Activated T-cell treated with anti-CD3 and anti-CD28 coated beads, Interleukin-2, amount 50 U/mL, for 48 hours (primary cell): ENCODE data around the gene ATP6V1B1.
A peak's percentile ranks its signal among the peaks of the same experiment; 100 is the strongest.
"Not testable (repeated sequence)": the region's sequence is repeated elsewhere in the genome, so short reads cannot be mapped to it uniquely, and the experiment has no call there.

Source experiments
- DNase-seq, 2 experiments: peaks; one replicate each; pipeline ENCODE4 v3.0.0-alpha.2; 2020

ATP6V1B1 gene

GRCh38 chr2:70992945-70993853, 57.5 kb downstream of the ATP6V1B1 start:
- DNase-seq, result peak; percentile 16 to 18

DNA sequence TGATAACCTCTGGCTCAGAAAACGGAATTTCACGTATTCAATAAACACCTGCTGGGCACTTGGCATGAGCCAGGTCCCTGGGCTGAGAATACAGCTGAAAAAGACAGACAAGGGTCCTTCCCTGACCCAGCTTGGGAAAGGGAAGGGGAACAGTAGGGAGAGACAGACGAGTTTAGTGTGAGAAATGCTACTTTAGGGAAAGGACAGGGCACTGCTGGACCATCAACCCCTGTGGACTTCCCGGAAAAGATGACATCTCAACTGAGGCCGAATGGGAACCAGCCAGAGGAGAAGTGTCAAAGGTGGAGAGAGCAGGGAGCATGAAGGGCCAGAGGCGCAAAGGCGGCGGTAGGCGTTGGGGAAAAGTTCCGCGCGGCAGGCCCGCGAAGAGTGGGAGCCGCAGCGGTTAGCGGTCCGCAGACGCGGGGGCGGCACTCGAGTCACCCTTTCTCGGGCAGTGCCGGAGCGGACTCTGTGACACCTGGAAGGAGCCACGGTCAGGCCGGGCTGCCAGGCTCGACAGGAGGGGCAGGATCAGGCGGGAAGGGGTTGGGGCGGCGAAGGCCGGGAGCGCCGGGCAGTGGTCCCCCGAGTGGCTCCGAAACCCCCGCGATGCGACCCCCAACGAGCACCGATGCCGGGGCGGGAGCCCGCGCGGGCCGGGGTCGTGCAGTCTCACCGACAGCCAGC, 58.5 kb downstream of the ATP6V1B1 start:
- peak; percentile 66 to 76 for DNase-seq

DNA sequence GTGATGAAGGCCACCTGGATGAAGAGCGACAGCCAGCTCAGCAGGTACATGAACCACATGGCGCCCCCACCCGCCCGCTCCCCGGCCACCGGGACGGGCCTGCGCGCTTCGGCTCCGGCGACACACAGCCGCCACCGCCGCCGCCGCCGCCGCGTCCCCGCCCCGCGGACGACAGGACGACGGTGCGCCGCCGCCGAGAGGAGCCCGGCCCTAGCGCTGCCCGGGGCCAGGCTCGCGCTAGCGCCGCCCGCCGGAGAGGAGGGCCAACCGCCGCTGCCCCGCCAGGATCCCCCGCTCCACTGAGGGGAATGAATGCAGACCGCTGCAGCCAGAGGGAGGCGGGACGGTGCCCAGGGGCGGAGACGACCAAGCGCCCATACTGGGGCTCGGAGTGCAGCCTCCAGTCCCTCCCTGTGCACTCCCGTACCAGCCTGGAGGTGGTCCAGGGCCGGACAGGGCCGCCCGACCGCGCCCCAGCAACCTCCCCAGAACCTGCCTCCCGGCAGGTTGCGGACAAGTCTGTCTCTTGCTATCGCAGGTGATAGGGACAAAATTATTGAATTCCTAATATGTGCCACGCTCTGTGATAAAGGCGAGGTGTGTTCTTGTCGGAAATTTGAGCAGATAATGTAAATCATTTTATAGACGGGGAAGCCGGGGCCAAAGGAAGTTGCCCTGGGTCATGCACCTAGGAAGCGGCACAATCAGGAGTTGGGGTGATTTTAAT, 59.2 kb downstream of the ATP6V1B1 start, which contains the start of gene TEX261:
TSS of gene TEX261 (minus strand) at position 175 of the 727 bp plus-strand sequence. CDS start at position 59, 116 bp downstream.
- DNase-seq, result peak; percentile 94 to 97

DNA sequence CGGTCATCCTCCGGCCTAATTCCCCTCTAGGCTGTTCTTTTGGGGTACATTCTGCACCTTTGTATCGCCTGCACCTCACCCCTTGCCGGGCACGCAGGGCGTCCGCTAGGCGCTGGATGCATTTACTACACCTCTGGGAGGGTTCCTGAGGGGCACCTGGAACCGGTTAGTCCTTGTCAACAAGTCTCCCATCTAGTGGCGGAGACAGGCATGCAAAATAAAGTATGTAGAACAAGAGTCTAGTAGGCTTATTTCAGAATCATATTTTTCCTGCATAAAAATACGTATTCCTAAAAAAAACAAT, 59.7 kb downstream of the ATP6V1B1 start:
- peak; percentile 60 to 63 for DNase-seq

- peak in 1 of 2 experiments; percentile 4 for DNase-seq
Observed at GRCh38 chr2:70998885-70999284, 63.2 kb downstream of the ATP6V1B1 start.

- DNase-seq, result peak in 1 of 2 experiments; percentile 11
Observed at GRCh38 chr2:70999362-70999761, 63.7 kb downstream of the ATP6V1B1 start.

- peak in 1 of 2 experiments; percentile 10 for DNase-seq
Observed at GRCh38 chr2:70999931-71000330, 64.2 kb downstream of the ATP6V1B1 start.

DNA sequence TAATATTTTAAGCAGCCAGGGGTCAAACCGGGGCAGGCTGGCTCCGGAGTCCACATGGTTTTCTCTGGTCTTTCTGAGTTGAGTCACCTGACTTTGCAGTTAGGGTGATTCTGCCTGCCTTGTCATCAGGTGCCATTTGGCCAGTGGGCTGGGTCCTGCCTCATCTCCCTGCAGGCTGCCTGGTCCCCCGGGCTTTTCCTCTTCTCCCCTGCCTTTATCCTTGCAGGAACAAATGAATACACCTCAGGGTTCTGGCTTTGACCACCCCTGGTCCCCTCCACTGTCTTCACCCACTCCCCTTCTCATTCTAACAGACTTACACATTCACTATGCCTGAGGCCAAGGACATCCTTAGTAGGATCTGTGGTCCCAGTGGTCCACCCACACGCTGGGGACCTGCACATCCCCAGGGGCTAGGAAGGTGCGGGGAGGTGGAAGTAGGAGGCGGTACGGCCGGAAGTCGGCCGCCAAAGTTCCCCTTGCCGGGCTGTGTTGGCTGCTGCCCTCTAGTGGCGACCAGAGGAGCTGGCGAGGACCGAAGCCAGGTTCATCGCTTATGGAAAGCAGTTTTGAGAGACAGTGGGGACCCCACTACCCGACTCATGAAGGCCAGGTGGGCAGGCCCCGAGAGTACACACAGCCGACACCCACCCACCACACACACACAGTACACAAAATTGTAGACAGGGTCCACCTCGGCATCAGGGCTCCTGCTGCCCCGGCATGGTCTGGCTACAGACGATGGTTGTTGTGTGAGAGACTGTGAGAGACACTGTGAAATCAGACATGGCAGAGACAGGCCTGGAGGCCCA, 65.3 kb downstream of the ATP6V1B1 start:
- peak; percentile 86 to 90 for DNase-seq

- DNase-seq, result no peak
Observed at GRCh38 chr2:71001592-71001927, 65.9 kb downstream of the ATP6V1B1 start.

DNA sequence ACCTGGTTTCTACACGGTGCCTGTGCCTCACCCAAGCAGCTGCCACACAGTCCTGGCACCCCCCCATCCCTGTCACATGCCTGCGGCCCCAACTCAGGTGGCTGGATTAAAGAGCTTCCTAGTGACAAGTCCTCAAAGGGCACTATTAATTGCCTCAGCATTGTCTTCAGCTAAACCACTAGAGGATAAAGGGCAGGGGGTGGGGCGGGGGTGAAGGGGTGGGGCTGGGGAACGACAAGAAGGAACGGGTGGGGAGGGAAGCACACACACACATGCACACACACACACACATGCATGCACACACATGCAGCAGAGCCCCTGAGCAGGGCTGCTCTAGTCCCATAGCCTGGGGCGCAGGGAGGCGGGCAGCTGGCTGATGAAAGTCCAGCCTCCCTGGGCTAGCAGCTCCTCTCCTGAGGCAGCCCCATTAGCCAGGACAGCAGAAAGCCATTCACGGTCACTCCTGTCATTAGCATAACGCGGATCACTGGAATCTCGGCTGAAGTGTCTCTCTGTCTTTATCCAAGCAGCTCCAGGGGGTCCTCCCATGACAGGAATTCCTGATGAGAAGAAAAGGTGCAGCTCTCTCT, 66.4 kb downstream of the ATP6V1B1 start:
- DNase-seq, result peak in 1 of 2 experiments; percentile 12

GRCh38 chr2:71003396-71003795, 67.7 kb downstream of the ATP6V1B1 start:
- no peak for DNase-seq

GRCh38 chr2:71003966-71004755, 68.5 kb downstream of the ATP6V1B1 start:
- no peak for DNase-seq

DNA sequence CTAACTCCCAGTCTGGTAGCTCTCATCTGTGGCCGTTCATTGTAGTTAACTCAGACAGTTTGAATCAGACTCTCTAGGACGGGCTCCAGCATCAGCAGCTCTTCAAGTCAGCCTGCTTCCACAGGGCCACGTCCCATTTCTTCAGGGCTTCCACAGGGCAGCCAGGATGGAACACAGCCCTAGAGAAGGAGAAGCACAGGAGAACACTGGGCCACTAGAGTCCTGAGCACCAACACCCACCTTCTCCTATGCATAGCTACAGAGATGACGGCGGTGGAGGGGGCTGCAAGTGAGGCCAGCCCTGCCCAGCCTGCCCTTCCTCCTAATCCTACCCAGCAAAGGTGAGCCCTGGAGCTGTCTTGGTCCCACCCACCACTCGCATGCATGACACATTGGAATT, 69.2 kb downstream of the ATP6V1B1 start:
- DNase-seq, result no peak

DNA sequence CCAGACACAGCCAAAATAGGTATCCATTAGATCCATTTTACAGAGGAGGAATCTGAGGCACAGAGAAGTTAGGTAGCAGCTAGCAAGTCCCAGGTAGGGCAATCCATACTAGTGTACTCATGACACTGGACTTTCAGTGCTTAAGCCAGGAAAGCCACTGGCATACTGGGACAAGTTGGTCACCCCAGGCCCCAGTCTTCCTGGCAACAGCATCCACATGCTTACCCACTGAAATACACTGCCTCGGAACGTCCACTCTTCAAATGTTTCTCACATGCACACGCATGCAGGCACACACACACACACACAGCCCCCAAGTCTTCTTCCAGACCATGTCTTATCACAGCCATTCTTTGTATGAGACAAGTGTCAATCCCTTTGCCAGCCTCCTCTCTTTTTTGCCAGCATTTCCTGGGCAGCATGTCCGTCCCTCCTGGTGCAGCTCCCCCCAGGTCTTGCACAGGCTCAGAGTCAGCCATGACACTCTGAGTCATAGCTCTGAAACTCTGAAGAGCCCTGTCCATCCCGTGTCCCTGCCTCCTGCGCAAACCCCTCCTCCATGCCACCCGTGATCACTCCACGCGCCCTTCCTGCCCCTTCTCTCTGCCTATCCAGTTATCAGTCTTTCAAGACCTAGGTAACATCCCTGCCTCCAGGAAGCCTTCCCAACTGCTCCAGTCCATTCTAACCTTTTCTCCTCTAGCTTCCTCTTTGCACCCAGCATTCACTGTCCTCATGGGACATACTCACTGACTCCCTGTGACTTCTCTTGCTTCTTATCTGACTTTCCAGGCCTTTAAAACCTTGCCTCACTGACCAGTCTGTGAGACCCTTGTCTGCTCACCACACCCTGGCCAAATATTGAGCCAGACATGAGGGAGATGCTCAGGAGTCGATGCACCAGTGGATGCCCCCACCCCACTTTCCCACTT, 69.8 kb downstream of the ATP6V1B1 start:
- no peak for DNase-seq

DNA sequence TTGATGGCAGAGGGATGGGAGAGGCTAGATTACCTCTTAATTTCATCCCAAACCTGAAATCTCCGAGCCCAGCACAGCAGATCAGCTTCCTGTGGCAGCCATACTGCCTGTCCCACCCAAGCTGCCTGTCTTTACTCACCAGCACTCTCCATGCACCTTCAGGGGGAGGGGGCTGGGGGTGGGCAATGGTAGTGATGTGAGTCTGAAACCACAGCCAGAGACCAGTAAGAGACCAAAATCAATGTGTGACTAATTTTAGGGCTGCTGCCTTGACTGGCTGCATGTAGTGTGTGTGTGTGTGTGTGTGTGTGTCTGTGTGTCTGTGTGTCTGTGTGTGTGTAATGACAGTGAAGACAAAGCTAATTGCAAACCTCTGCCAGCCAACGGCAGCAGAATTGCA, 70.6 kb downstream of the ATP6V1B1 start:
- no peak for DNase-seq

- DNase-seq, result no peak
Observed at GRCh38 chr2:71006955-71007799, 71.5 kb downstream of the ATP6V1B1 start.

- DNase-seq, result no peak
Observed at GRCh38 chr2:71008342-71008741, 72.6 kb downstream of the ATP6V1B1 start.

GRCh38 chr2:71011786-71012185, 76.1 kb downstream of the ATP6V1B1 start:
- not testable (repeated sequence) for DNase-seq
